Trophoblast cell (in vitro differentiated cells and primary cell): ENCODE measurements around the gene DISP2.

Source experiments
- DNase-seq, 2 donors: peaks; one replicate each; pipeline ENCODE4 v3.0.0-alpha.2; 2016
- H2AFZ ChIP-seq: 2 replicates; pipeline ENCODE4 v1.6.1; 2013; ENCODE audit warnings: low read length, moderate library complexity, mild to moderate bottlenecking; ENCODE audit not compliant: insufficient read depth, poor library complexity
- H2AK5ac ChIP-seq: 2 replicates; pipeline ENCODE4 v1.6.1; 2013; ENCODE audit warnings: mild to moderate bottlenecking, low read length
- H2BK120ac ChIP-seq: 2 replicates; pipeline ENCODE4 v1.6.1; 2013; ENCODE audit warnings: low read length, mild to moderate bottlenecking, moderate library complexity; ENCODE audit not compliant: insufficient read depth, poor library complexity
- H2BK12ac ChIP-seq: 2 replicates; pipeline ENCODE4 v1.6.1; 2013; ENCODE audit warnings: mild to moderate bottlenecking, low read length, moderate library complexity
- H2BK5ac ChIP-seq: 2 replicates; pipeline ENCODE4 v1.6.1; 2013; ENCODE audit warnings: low read length, low read depth, moderate library complexity, mild to moderate bottlenecking; ENCODE audit not compliant: poor library complexity
- H3K14ac ChIP-seq: 2 replicates; pipeline ENCODE4 v1.6.1; 2013; ENCODE audit warnings: mild to moderate bottlenecking, low read length
- H3K18ac ChIP-seq: 2 replicates; pipeline ENCODE4 v1.6.1; 2013; ENCODE audit warnings: mild to moderate bottlenecking, low read length
- H3K23ac ChIP-seq: 2 replicates; pipeline ENCODE4 v1.6.1; 2013; ENCODE audit warnings: low read length
- H3K27ac ChIP-seq: 2 replicates; pipeline ENCODE4 v1.5.1; 2013; ENCODE audit warnings: low read depth, mild to moderate bottlenecking, inconsistent platforms, low read length, moderate library complexity
- H3K27me3 ChIP-seq: 2 replicates; pipeline ENCODE4 v1.6.1; 2013; ENCODE audit warnings: inconsistent platforms, mild to moderate bottlenecking, low read length, moderate library complexity; ENCODE audit not compliant: insufficient read depth
- H3K36me3 ChIP-seq, 2 experiments: 1 replicate in 1 of 2; 2 replicates in 1 of 2; pipeline ENCODE4 v1.6.1; 2013; ENCODE audit warnings: low read length in 2 of 2, mild to moderate bottlenecking in 2 of 2, moderate library complexity in 1 of 2; ENCODE audit not compliant: insufficient read depth in 2 of 2, control insufficient read depth in 1 of 2
- H3K4ac ChIP-seq: 2 replicates; pipeline ENCODE4 v1.6.1; 2013; ENCODE audit warnings: low read depth, mild to moderate bottlenecking, low read length, moderate library complexity
- H3K4me1 ChIP-seq, 2 experiments: 1 replicate in 1 of 2; 2 replicates in 1 of 2; pipeline ENCODE4 v1.6.1; 2013; ENCODE audit warnings: low read length in 2 of 2, mild to moderate bottlenecking in 2 of 2, moderate library complexity in 1 of 2; ENCODE audit not compliant: insufficient read depth in 2 of 2, control insufficient read depth in 1 of 2
- H3K4me2 ChIP-seq: 2 replicates; pipeline ENCODE4 v1.6.1; 2013; ENCODE audit warnings: inconsistent platforms, mild to moderate bottlenecking, low read length, moderate library complexity
- H3K4me3 ChIP-seq: 2 replicates; pipeline ENCODE4 v1.5.1; 2013; ENCODE audit warnings: mild to moderate bottlenecking, low read depth, low read length, inconsistent platforms
- H3K79me1 ChIP-seq: one replicate; pipeline ENCODE4 v1.6.1; 2013; ENCODE audit warnings: low read length
- H3K79me2 ChIP-seq: 2 replicates; pipeline ENCODE4 v1.6.1; 2013; ENCODE audit warnings: low read length, mild to moderate bottlenecking; ENCODE audit not compliant: control insufficient read depth, insufficient read depth, poor library complexity
- H3K9ac ChIP-seq: 2 replicates; pipeline ENCODE4 v1.6.1; 2013; ENCODE audit warnings: mild to moderate bottlenecking, low read length
- H3K9me3 ChIP-seq: 2 replicates; pipeline ENCODE4 v1.6.1; 2013; ENCODE audit warnings: low read depth, mild to moderate bottlenecking, control low read depth, inconsistent platforms, low read length; ENCODE audit not compliant: insufficient read depth
- H4K12ac ChIP-seq: 2 replicates; pipeline ENCODE4 v1.6.1; 2013; ENCODE audit warnings: low read depth, mild to moderate bottlenecking, low read length, moderate library complexity
- H4K8ac ChIP-seq: 2 replicates; pipeline ENCODE4 v1.6.1; 2013; ENCODE audit warnings: low read depth, mild to moderate bottlenecking, low read length, moderate library complexity
- H4K91ac ChIP-seq: one replicate; pipeline ENCODE4 v1.6.1; 2013; ENCODE audit warnings: low read depth, mild to moderate bottlenecking, low read length, moderate library complexity
- WGBS: extraction: QIAGEN DNeasy Blood & Tissue Kit; methylation state at CpG from one replicate; pipeline ENCODE4 v1.1.7; 2013; ENCODE audit warnings: missing lambda C conversion rate; ENCODE audit not compliant: insufficient read length, insufficient coverage; ENCODE audit errors: extremely low coverage; 5-methylcytosine and 5-hydroxymethylcytosine counted together

Gene DISP2

GRCh38 chr15:40335938-40336743 lies 21.9 kb upstream of the DISP2 start:
- H3K4me3 ChIP-seq, result no peak overlapping the region
- H3K14ac ChIP-seq, result peak overlapping the region; percentile 55
- H3K79me2 ChIP-seq, result peaks cover 3% of the 10 kb centered on the region
- H4K91ac ChIP-seq, result peak overlapping the region; percentile 78
- no peak overlapping the region for H4K12ac ChIP-seq
- H3K4ac ChIP-seq, result no peak overlapping the region
- H3K23ac ChIP-seq, result no peak overlapping the region
- H3K36me3 ChIP-seq, result peaks cover 0 to 4% of the 10 kb centered on the region in 2 experiments
- H2BK120ac ChIP-seq, result peak overlapping the region; percentile 74
- peak overlapping the region; percentile 3 for H2BK12ac ChIP-seq
- no peak overlapping the region for H3K27ac ChIP-seq
- no peak for DNase-seq
- peak overlapping the region; percentile 20 for H3K18ac ChIP-seq
- no peaks in the 10 kb centered on the region for H3K9me3 ChIP-seq
- H2AFZ ChIP-seq, result no peak overlapping the region
- H3K4me1 ChIP-seq, result peaks cover 32 to 41% of the 10 kb centered on the region in 2 experiments
- peak overlapping the region; percentile 45 for H4K8ac ChIP-seq
- no peaks in the 10 kb centered on the region for H3K27me3 ChIP-seq
- no CpG with 5 or more reads among the region's 13 CpGs for WGBS
- H3K4me2 ChIP-seq, result no peak overlapping the region
- H2AK5ac ChIP-seq, result peak overlapping the region; percentile 85
- H3K9ac ChIP-seq, result no peak overlapping the region
- H3K79me1 ChIP-seq, result peaks cover 23% of the 10 kb centered on the region
- peak overlapping the region; percentile 23 for H2BK5ac ChIP-seq

DNA sequence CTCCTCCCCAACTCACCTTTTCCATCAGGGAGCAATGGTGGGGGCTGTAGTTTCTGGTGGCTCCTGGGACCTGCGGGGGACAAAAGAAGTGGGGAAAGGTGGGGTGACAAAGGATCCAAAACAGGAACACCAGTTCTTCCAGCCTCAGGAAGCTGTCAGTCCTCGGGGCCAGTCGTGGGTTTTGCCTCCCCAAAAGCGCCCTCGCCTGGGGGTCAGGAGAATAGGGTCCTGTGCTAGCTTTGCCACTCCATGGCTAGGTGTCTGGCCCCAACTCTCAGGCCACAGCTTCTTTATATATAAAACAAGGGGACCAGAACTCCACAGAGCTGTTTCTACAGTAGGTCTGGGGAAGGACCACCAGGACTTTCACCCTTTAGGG lies 21.3 kb upstream of the DISP2 start:
- Histone ChIP-seq H3K23ac (no peak overlapping the region), H3K4ac (no peak overlapping the region), H3K9me3 (no peaks in the 10 kb centered on the region), H3K79me2 (peaks cover 3% of the 10 kb centered on the region), H3K4me2 (no peak overlapping the region), H2BK120ac (no peak overlapping the region), H3K4me3 (no peak overlapping the region), H3K18ac (no peak overlapping the region), H3K27ac (no peak overlapping the region), H3K4me1 (peaks cover 32 to 36% of the 10 kb centered on the region in 2 experiments), H4K8ac (peak overlapping the region; percentile 45), H2BK12ac (no peak overlapping the region), H3K27me3 (no peaks in the 10 kb centered on the region), H4K12ac (no peak overlapping the region), H3K14ac (no peak overlapping the region), H4K91ac (peak overlapping the region; percentile 16), H2BK5ac (no peak overlapping the region), H2AFZ (no peak overlapping the region), H3K79me1 (peaks cover 23% of the 10 kb centered on the region), H2AK5ac (no peak overlapping the region), H3K9ac (no peak overlapping the region), H3K36me3 (peaks cover 0 to 4% of the 10 kb centered on the region in 2 experiments)
- WGBS, result no CpG with 5 or more reads among the region's 5 CpGs
- no peak for DNase-seq

DNA sequence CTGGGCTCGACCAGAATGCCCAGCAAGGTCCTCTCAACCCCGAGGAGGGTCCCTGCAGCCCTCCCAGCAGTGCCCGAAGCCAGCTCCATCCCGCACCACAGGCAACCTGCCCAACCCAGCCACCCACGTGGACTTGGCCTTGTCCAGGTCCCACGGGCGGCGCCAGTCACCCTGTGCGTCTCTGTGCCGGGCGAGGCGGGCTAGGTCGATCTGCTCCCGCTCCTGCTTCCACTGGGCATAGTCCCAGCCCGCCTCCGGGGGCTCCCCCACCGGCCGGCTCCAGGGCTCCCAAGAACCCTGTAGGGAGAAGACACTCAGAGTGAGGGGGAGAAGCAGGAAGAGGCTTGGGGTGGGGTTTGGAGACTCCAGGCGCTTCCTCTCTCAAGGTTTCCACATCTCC lies 20.4 kb upstream of the DISP2 start:
- Histone ChIP-seq H3K18ac (no peak overlapping the region), H3K23ac (no peak overlapping the region), H3K14ac (peak overlapping the region; percentile 23), H4K12ac (no peak overlapping the region), H3K79me1 (peaks cover 23% of the 10 kb centered on the region), H3K79me2 (peaks cover 3% of the 10 kb centered on the region), H3K4ac (peak overlapping the region; percentile 3), H4K91ac (peak overlapping the region; percentile 16), H3K4me1 (peaks cover 32 to 33% of the 10 kb centered on the region in 2 experiments), H3K4me3 (peak overlapping the region; percentile 14), H3K27ac (no peak overlapping the region), H3K36me3 (no peaks in the 10 kb centered on the region), H4K8ac (peak overlapping the region; percentile 5), H2BK5ac (no peak overlapping the region), H2BK12ac (peak overlapping the region; percentile 27), H2AFZ (no peak overlapping the region), H3K9me3 (no peaks in the 10 kb centered on the region), H3K9ac (no peak overlapping the region), H2AK5ac (peak overlapping the region; percentile 69), H2BK120ac (peak overlapping the region; percentile 1), H3K27me3 (no peaks in the 10 kb centered on the region), H3K4me2 (no peak overlapping the region)
- no CpG with 5 or more reads among the region's 19 CpGs for WGBS
- DNase-seq, result no peak

DNA sequence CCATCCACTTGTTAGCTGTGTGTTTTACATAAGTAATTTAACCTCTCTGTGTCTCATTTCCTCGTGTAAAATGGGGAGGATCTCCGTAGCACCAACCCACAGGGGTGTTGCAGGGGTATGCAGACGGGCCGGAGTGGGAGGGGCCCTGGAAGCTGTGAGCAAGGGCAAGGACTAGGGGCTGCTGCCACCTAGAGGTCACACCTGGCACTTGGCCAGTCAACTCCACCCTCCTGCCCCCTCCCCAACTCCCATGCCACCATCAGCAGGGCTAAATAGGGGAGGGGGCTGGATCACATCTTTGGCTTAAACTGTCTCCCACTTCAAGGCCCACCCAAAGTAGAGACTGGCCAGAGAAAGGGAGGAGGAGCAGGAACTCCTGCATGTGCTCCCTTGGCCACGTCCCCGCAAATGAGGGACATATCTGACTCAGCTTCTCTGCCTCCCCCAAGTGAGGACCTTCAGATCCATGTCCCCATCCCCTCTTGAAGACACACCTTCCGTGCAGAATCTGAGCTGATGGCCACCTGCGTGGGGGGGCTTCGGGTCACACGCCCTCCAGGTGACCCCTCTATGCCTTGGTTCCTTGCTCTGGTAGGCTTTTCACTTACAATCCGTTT lies 19.9 kb upstream of the DISP2 start:
- Histone ChIP-seq H3K9ac (no peak overlapping the region), H3K27ac (no peak overlapping the region), H3K27me3 (no peaks in the 10 kb centered on the region), H2BK12ac (no peak overlapping the region), H3K14ac (no peak overlapping the region), H3K36me3 (no peaks in the 10 kb centered on the region), H2AFZ (no peak overlapping the region), H4K91ac (no peak overlapping the region), H4K12ac (no peak overlapping the region), H4K8ac (no peak overlapping the region), H3K79me2 (peaks cover 3% of the 10 kb centered on the region), H3K4ac (no peak overlapping the region), H3K23ac (no peak overlapping the region), H2AK5ac (no peak overlapping the region), H2BK5ac (no peak overlapping the region), H3K9me3 (no peaks in the 10 kb centered on the region), H3K4me2 (no peak overlapping the region), H3K79me1 (peaks cover 23% of the 10 kb centered on the region), H3K4me1 (peaks cover 32 to 33% of the 10 kb centered on the region in 2 experiments), H2BK120ac (no peak overlapping the region), H3K4me3 (no peak overlapping the region), H3K18ac (no peak overlapping the region)
- WGBS, result no CpG with 5 or more reads among the region's 11 CpGs
- DNase-seq, result peak; percentile 38 to 66
